Stimulated activated naive CD4-positive, alpha-beta T cell (primary cell): ENCODE results near the gene OR2AT4.
"Not testable (repeated sequence)": the region's sequence is repeated elsewhere in the genome, so short reads cannot be mapped to it uniquely, and the experiment has no call there.

Experiments used
- DNase-seq, 6 experiments: peaks; one replicate each; lab custom pipeline; 2025; lab: John Stamatoyannopoulos, UW

OR2AT4 gene

DNA sequence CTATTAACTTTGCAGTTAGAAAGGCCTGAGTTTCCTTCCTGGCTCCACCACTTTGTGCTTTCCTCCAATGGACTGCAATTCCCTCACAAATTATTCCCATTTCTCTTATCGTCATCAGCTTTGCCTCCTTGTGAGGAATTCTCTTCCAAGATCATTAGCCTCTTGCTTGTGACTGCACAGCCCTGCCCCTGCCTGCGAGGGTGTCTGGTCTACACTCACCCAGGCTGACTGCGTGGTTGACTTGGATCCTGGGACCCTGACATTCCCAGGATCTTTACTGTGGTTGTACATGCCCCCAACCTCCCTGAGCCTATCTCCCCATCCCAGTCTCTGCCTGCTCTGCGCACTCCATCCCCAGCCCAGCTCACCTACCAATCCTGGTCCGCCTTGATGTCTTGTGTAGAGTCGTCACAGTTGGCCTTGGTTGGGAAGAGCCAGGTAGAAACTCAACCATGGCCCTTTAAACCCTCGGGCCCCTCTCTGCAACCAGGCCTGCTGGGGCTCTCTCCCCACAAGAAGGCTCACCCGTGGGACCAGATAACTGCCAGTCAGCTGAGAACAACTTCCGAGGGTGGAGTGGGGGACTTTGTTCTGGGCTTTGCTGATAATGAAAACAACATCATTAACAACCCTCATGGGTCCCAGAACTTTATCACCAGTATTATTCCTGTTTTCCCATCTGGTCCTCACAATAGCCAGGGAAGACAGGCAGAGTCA, at the start of gene OR2AT4:
TSS of gene OR2AT4 (minus strand) at position 421 of the 717 bp plus-strand sequence.
- no peak for DNase-seq

DNA sequence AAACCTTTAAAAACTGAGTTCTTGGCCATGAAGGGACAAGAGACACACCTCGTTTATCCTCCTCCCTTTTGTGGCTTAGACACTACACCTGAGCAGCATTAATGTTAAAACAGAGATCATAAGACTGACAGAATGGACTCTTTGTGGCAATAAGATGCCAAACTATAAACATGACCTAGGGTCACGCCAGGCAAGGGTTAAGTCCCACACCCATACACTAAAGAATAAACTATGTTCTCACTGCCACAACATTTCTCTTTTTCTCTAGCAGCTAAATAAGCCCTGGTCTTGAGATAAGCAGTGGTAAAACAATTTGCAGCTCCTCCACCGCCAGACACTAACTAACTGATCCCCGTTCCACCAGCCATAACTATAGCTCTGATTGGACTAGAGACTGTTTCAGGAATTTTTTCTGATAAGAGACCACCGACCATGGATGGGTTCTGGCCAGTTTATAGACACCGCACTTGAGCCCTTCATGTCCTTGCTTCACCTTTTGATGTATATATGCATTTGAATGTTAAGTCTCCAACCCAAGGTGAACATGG, 49.4 kb upstream of the OR2AT4 start:
- DNase-seq: no peak

DNA sequence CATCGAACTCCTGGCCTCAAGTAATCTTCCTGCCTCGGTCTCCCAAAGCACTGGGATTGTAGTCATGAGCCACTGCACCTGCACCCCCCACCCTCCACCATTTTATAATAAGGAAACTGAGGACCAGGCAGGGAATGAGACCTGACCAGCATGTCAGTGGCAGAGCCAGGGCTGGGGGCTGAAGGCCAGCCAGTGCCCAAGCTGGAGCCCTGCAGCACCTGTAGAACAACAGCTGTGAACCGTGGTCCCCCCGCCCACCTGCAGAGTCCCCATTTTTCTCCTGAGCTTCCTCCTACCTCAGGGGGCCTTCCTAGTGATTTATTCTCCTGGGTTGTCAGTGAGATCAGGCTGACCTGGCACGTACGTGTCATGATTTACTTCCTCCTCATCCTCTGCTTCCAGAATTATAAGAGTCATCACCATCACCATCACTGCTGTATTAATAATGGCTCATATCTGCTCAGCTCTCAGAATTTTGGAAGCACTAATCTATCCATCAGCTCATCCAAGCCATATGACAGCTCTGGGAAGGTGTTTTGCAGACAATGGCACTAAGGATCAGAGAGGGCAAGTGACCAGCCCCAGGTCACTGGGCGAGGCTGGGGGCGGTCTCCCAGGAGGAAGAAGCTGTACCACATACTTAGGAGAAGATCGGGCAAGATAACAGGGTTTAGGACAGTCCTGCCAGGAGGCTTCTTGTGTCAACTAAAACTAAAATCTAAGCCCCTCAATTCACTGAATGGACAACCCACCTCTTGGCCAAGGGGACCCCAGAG, 48.7 kb upstream of the OR2AT4 start:
- no peak for DNase-seq

GRCh38 chr11:75144716-75145014, 48.0 kb upstream of the OR2AT4 start:
- DNase-seq: no peak

GRCh38 chr11:75143420-75143731, 46.7 kb upstream of the OR2AT4 start:
- no peak for DNase-seq

DNA sequence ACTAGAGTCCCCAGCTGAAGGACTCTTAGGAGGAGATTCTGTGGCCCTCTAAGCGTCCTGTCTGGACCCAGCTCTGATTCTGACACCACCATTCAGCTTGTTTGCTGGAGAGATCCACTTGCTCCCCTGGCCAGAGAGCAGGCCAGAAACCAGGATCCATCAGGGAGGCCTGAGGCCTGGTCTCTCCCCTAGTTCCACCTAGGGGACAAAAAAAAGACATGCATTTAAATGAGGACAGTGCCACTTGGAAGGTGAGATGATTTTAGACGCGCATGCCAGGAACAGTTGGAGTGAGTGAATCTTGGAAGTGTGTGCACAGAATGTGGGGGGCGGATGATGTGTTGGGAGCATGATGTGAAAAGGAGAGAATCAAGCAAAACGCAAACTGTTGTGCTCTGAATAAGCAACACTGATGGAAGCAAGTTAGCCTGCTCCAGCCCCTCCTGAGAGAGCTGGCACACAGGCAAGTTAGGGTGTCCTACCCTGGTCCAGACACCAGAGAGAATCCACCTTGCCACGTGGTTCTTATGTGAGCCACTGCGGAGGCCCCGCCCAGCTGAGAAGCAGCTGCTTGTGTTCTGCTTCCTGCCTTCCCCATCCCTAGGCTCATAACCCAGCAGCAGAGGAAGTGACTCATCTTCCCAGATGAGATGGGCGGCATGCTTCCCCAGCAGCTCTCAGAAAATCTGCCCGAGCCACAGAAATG, 46.2 kb upstream of the OR2AT4 start:
- DNase-seq: peak; percentile 34 to 43 (median 38)

GRCh38 chr11:75141166-75141565, 44.5 kb upstream of the OR2AT4 start:
- DNase-seq: no peak

- DNase-seq: peak; percentile 41 to 82 (median 68)
Measured at GRCh38 chr11:75140269-75141138, 43.8 kb upstream of the OR2AT4 start.

DNA sequence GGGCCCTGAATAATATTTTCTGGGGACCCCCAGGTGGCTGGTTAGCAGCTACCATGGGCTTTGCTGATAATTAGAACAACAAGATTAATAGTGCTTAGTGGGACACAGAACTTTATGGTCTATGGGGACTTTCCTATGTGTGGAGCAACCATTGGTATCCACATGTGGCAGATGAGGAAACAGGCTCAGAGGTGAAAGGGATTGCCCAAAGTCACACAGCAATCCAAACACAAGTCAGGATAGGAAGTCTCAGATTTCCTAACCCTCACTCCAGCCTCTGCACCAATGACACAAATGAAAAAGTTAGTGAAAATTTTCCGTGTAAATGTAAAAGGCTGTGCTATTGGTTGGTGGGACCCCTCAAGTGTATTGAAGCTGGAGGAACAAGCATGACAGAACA, 39.0 kb upstream of the OR2AT4 start:
- DNase-seq: no peak

GRCh38 chr11:75135021-75135650, 38.5 kb upstream of the OR2AT4 start:
- DNase-seq: no peak

- DNase-seq: no peak
Measured at GRCh38 chr11:75133976-75134375, 37.3 kb upstream of the OR2AT4 start.

GRCh38 chr11:75132080-75132479, 35.4 kb upstream of the OR2AT4 start:
- DNase-seq: no peak

DNA sequence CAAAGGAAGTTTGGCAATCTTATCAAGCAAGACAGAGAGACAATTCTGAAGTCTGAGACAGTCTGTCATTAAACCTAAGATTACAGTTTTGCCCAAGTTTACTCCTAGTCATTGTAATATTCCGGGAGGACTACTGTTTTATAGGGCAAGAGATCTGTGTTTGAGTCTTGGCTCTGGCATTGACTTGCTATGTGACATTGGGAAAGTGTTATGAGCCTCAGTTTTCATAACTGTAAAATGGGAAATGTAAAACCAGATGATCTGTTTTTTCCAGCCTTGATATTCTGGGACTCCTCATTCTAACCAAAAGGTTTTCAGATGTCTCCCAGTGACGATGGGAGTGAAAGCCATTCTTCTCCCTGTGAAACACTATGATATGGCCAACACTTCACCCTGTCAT, 29.9 kb upstream of the OR2AT4 start:
- DNase-seq: no peak

DNA sequence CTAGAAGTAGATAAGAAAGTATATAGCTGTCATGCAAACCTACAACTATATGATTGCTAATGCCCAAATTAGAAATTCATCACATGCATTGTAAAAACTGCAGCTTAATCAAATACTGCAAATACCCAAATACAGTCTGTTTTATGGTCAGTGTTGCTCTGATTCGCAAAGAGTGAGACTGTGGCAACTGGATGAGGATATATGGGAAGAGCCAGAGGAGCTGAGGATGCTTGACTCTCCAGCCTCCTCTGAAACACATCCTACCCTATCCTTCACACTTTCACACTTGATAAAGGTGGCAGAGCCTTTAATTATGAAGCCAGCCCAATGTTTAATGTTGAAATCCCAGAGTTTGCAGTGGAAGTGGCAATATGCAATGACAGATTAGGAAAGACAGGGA, 21.9 kb upstream of the OR2AT4 start:
- no peak for DNase-seq

DNA sequence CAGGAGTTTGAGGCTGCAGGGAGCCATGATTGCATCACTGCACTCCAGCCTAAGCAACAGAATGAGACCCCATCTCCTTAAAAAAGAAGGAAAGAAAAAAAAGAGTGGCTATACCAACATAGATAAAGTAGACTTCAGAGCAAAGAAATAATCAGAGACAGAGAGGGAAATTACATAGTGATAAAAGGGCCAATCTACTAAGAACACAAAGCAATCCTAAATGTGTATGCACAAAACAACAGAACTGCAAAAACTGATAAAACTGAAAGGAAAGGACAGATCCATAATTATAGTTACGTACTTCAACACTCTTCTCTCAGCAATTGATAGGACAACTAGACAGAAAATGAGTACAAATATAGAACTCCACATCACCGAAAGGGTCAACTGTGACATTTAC, 17.8 kb upstream of the OR2AT4 start:
- no peak for DNase-seq

- no peak for DNase-seq
Measured at GRCh38 chr11:75113030-75113429, 16.4 kb upstream of the OR2AT4 start.

DNA sequence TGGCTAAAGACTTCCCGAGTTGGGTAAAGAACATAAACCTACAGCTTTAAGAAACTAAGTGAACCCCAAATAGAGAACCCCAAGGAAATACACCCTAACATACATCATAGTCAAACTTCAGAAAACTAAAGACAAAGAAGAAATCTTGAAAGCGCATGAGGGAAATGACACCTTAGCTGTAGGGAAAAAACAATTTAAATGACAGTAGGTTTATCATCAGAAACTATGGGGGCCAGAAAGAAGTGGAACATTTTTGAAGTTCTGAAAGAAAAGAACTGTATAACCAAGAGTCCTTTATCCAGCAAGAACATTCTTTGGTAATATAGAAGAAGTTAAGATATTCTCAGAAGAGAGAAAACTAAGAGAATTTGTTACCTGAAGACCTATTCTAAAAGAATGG, 15.5 kb upstream of the OR2AT4 start:
- DNase-seq: no peak

- no peak for DNase-seq
Measured at GRCh38 chr11:75107187-75107586, 10.5 kb upstream of the OR2AT4 start.

- DNase-seq: not testable (repeated sequence)
Measured at GRCh38 chr11:75105967-75106681, 9.4 kb upstream of the OR2AT4 start.

DNA sequence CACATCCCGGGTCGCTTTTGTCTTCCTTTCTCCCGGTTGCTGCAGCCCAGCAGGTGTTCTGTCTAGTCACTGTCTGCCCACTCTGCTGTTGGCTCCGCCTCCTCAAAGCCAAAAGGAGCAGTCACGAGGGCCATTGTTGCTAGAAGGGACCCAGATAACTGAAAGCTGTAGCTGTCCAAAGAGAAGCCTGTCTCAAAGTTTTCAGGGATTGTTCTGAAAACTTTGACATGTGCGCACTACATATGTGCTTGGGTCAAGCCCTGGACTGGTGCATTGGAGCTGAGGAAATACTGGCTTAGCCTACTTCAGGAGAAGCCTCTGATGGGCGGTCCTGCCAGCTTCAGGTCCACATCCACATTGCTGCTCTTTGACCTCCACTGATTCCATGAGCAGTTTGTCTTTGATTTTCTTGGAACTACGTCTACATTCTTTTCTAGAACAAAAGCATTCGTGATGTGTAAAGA, 8.8 kb upstream of the OR2AT4 start:
- DNase-seq: no peak
